ENCODE measurements around the gene SIGLEC10.
"Not testable (repeated sequence)": the region's sequence is repeated elsewhere in the genome, so short reads cannot be mapped to it uniquely, and the experiment has no call there.

Gene SIGLEC10, protein sequence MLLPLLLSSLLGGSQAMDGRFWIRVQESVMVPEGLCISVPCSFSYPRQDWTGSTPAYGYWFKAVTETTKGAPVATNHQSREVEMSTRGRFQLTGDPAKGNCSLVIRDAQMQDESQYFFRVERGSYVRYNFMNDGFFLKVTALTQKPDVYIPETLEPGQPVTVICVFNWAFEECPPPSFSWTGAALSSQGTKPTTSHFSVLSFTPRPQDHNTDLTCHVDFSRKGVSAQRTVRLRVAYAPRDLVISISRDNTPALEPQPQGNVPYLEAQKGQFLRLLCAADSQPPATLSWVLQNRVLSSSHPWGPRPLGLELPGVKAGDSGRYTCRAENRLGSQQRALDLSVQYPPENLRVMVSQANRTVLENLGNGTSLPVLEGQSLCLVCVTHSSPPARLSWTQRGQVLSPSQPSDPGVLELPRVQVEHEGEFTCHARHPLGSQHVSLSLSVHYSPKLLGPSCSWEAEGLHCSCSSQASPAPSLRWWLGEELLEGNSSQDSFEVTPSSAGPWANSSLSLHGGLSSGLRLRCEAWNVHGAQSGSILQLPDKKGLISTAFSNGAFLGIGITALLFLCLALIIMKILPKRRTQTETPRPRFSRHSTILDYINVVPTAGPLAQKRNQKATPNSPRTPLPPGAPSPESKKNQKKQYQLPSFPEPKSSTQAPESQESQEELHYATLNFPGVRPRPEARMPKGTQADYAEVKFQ

DNA sequence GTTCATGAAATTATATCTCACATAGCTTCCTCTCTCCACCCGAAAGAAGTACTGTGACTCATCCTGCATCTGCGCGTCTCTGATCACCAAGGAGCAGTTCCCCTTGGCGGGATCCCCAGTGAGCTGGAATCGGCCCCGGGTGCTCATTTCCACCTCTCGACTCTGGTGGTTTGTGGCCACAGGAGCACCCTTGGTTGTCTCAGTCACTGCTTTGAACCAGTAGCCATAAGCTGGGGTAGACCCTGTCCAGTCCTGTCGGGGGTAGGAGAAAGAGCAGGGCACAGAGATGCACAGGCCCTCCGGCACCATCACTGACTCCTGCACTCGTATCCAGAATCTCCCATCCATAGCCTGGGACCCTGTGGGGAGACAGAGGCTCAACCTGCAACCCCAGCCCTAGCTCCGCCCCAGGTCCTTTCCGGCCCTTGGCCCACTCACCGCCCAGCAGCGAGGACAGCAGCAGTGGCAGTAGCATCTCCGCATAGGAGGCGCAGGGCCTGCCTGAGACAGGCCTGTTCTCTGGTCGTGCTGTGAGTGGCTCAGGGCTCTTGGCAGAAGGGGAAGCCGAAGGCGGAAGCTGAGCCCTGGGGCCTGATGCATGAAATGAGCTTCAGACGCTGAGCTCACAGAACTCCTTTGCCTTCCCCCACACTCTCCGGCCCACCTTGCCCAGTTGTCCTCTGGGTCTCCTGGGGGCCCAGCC lies at the start of gene SIGLEC10:
SIGLEC10 (minus strand) TSS at position 536 of the 703 bp plus-strand sequence; CDS start at position 475, 61 bp downstream.
- no peak for DNase-seq (ENCODE audit: low read depth in 2 of 2)

DNA sequence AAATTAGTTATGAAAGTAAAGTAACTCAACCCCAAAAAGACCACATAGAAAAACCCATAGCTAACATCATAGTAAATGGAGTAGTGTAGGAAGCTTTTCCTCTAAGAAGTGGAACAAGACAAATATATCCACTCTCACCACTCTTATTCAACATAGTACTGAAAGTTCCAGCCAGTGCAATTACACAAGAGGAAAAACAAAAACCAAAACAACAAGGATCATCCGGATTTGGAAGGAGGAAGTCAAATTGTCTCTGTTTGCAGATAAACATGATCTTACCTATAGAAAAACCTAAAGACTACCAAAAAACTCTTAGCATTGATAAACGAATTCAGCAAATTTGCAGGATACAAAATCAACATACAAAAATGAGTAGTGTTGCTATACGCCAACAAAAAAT lies 49.3 kb upstream of the SIGLEC10 start:
- DNase-seq (ENCODE audit: low read depth in 2 of 2) = no peak

DNA sequence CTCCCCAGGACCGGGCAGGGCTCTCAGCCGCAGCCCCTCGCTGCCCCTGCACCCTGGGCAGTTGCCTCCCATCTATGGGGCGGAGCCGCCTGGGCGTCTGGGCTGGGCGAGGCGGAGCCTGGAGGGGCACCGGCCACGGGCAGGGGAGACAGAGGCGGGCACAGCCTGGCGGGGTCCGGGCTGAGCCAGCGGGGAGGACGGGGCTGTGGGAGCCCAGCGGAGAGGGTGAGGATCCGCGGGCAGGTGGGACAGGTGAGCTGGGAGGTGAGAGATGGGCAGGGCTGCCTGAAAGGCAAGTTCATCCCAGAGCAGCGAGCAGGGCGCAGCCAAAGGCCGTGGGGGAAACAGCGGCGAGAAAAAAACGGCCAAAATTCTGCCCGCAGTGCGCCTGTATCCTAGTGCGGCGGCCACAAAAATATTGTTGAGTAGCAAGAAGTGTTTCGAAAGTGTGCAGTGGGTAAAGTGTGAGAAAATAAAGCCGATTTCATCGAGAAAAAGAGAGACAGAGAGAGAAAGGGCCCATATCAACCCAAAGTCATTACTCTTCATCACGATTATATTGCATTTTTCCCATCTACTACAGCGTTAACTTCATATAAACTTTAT lies 46.6 kb upstream of the SIGLEC10 start:
- DNase-seq (ENCODE audit: low read depth in 2 of 2) = not testable (repeated sequence)

DNA sequence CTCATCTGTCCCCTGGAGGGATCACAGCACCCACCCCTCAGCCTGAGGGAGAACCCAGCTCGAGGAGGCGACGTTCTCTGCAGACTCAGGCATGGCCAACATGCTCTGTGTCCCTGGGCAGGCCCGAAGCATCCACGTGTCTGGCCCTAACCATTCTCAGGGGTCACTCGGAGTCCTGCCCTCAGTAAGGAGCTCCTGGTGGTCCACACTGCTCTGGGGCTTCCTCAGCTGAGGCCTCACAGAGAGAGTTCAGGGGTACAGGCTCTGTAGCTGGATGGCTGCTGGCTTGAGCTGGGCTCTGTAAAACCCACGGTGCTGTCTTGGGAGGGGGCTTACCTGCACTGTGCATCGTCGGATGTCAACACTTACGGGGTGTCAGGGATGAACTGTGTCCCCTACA lies 45.2 kb upstream of the SIGLEC10 start:
- DNase-seq (ENCODE audit: low read depth in 2 of 2) = no peak

DNA sequence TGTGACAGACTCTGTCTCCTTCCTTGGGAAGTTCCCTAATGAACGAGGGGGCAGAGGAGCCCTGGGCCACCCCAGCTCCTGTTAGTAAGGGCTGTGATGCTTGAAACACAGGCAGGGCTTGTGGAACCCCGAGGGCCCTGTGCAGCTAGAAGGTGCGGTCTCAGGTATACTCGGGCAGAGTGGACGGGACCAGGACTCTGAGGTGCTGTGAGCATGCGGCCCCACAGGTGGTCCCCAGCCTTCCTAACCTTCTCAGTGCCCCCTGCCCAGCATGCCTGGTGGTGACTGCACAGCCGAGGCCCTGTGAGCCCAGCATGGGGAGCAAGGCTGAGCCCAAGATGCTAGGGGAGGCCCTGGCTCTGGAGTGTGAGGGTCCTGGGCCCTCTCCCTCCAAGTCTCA lies 44.8 kb upstream of the SIGLEC10 start:
- DNase-seq (ENCODE audit: low read depth in 2 of 2) = no peak

DNA sequence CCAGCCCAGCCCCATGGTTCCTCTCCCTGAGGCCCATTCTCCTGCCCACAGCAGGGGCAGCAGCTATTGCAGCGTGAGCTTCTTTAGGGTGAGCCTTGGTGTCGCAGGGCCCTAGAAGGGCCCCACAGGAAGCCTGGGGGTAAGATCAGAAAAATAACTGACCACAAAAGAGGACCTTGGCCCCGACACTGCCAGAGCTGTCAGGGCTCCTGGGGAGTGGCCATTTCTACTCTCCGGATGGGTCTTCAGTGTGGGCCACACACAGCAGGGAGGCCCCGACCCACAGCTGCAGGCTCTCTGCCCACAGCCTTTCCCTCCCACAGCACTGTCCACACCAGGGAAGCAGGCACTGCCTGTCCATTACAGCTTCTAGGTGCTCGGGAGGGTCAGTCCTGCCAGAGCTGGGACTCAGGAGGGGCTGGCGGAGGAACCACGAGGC lies 44.3 kb upstream of the SIGLEC10 start:
- DNase-seq (ENCODE audit: low read depth in 2 of 2) = no peak

DNA sequence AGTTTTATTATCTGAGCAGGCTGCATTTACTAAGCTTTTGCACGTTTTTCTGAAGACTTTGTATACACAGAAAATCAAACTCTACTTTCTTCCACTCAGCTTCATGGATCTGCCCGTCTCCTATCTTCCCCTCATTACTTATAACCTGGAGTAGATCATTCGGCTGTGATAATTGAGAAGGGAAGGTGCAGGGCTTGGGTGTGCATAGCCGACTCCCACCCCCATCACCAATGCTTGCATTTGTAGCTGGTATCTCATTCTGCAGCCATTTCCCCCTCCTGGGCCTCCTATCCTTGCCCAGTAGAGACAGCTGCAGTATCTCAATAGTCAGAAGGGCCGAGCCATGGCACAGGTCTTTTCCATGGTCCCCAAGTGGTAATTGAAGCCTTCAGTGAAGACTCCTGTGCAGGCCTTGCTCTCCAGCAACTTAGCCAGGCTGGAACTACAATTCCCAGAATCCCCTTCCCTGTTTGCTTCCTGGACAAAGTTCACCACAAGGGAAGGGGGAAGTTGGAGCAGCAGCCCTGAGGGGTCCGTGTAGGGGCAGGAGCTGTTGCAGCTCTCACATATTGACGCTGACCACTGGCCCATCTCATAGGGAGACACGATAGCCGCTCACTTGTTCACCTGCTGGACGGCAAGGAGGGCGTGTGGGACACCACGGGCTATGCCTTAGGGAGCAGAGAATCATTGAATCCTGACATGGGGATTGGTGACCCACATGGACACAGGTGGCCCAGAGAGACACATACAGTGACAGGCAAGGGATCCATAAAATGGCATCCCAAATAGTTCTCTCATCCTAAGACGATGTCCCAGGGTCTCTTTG lies 42.9 kb upstream of the SIGLEC10 start:
- DNase-seq (ENCODE audit: low read depth in 2 of 2) = no peak

DNA sequence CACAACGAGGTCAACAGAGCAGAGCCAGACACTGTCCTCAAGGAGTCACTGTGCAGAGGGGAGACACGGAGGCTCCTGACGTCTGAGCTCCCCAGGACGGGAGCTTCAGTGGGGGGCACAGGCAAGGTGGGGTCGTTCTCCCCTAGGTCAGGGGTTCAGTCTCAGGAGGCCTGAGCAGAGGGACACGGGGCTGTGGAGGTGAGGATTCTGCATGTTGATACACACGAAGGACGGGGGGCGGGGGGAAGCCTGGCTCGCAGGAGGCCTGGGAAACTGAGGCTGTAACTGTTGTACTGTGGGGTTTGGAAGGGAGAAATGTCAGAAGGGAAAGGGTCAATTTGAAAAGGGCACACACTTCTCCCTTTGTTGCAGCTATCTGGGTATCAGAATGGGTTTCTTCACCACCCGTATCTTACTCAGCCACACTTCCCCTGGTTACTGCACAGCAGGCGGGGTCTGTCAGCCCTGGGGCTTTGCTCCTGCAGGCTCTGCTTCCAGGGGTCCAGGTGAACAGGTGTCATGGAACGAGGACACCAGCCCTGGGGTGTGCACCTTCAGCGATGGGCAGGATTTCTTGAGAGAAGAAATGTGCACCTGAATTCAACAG lies 41.6 kb upstream of the SIGLEC10 start:
- no peak for DNase-seq (ENCODE audit: low read depth in 2 of 2)

DNA sequence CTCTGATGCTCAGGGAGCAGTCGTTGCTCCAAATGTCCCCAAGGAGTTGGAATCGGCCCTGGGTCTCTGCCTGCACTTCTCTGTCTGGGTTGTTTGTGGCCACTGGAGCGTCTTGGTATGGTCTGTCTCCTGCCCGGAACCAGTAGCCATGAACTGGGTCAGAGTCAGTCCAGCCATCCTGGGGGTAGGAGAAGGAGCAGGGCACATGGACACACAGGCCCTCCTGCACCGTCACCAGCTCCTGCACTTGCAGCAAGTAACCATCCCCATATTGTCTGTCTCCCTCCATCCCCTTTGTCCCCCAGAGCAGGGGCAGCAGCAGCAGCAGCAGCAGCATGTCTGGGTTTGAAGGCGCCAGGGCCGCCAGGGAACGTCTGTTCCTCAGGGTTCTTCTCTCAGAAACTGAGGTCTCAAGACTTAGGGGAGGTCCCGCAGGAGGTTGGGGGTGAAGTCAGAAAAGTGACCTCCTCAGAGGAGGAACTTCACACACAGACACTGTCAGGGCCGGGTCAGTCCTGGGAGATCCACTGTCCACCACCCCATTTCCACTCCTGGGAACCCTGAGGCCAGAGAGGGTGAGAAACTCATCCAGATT lies 40.7 kb upstream of the SIGLEC10 start, which contains the start of gene SIGLEC8:
SIGLEC8 (minus strand) TSS at position 404 of the 595 bp plus-strand sequence; CDS start at position 337, 67 bp downstream.
- DNase-seq (ENCODE audit: low read depth in 2 of 2) = no peak

DNA sequence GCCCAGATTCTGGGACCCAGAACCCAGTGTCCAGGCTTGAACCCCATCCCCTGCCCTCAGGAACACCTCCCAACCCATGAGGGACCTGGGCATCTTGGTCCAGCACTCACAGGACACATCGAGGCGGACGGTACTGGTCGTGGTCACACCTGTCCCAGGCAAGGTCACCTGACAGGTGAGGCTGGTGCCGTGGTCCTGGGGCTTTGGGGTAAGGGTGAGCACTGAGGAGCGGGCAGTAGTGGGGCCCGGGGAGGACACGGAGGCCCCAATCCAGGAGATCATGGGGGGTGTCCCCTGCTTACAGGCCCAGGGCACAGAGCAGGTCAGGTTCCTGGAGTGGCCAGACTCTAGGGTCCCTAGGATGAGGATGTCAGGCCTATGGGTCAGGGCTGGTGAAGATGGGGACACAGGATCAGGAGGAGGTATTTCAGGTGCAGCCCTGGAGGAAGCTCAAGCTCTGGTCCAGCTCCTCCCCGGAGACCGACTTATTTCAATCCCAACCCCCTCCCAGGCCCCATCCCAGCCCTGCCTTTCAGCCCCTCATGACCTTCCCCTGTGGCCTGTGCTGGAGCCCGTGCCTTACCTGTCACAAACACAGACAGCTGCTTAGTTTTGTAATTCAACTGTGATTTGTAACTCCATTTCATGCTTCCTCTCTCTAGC lies 40.0 kb upstream of the SIGLEC10 start:
- DNase-seq (ENCODE audit: low read depth in 2 of 2) = no peak

DNA sequence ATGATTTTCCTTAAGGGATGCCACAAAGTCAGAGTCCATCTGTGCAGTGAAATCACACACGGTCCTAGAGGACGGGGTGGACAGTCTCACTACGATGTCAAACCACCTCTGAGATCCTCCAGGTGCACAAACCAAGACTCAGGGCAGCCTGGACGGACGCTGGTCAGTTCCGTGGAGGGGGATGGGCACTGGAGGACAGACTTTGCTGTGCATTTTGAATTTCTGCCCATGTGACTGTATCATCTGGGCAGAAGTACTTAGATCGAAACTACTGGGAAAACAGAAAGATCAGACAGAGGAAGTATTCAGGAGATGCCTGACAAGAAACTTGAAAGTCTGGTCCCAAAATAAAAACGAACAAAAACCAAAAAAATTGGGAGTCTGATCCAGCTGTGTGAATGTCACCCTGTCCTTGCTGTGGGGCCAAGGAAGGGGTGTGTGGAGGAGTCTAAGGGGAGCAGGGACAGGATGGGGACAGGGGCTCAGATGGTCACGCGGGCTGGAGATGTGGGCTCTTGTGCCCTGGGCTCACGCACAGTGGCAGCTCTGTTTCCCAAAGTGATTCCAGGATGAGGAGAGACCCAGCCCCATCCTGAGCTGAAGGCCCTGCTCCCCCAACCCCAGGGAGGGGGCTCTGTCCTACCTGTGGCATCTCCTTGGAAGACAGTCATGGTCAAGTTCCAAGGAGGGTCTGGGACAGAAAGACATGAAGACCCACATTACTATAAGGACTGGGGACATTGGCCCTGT lies 39.3 kb upstream of the SIGLEC10 start:
- no peak for DNase-seq (ENCODE audit: low read depth in 2 of 2)

DNA sequence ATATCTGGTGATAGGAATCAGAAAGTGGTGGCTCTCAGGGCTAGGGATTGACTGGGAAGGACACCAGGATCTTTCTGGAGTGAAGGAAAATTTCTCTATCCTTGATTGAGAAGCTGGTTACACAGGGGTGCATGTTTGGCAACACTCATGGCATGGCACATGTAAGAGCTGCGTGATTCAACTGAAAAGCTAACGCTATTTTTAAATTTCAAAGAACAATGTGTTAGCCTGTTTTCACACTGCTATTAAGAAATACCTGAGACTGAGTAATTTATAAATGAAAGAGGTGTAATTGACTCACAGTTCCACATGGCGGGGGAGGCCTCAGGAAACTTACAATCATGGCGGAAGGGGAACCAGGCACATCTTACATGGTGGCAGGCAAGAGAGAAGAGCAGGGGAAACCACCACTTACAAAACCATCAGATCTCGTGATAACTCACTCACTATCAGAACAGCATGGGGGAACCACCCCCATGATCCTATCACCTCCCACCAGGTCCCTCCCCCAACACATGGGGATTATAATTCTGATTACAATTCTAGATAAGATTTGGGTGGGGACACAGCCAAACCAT lies 33.4 kb upstream of the SIGLEC10 start:
- DNase-seq (ENCODE audit: low read depth in 2 of 2) = no peak

DNA sequence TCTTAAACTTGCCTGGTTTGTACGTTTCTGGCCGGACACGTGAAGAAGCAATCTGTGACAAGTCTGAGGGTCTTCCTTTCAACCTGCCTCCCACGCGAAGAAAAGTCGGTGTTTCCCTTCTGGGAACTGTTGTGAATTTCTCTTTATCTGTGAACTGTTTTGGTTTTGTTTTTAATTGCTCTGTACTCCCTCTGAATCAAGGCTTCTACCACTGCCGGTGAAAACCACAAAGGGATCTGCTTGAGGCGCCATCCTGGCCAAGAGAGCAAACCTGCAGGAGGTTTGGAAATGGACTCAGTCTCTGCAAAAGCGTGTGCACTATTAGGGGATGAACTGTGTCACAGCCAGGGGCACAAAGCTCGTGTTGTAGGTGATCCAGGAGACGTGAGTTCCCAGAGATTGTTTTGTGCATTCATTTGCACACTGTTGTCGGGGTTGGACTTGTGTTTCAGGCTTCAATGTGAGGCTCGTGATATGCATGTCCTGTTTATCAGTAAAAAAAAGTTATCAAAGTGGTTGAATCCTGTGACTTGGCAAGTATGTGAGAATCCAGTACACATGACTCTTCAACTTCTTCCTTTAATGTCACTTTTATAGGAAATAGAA lies 31.1 kb upstream of the SIGLEC10 start:
- no peak for DNase-seq (ENCODE audit: low read depth in 2 of 2)

DNA sequence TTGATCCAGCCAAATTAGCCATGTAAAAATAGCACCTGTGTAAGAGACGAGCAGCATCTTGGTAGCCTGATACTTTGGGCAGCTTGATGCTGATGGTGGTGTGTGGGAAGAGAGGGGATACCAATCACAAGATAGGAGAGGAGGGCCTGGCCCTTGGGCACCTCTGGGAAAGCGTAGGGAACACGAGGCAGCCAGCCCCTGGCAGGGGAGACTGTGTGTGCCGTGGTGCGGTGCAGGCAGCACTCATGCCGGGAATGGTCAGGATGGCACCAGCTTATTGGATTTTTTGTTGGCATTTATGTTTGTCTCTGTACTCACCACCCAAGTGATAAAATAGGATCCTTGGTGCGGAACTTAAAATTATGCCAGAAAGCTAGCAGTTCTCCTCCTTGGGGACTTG lies 30.6 kb upstream of the SIGLEC10 start:
- no peak for DNase-seq (ENCODE audit: low read depth in 2 of 2)

DNA sequence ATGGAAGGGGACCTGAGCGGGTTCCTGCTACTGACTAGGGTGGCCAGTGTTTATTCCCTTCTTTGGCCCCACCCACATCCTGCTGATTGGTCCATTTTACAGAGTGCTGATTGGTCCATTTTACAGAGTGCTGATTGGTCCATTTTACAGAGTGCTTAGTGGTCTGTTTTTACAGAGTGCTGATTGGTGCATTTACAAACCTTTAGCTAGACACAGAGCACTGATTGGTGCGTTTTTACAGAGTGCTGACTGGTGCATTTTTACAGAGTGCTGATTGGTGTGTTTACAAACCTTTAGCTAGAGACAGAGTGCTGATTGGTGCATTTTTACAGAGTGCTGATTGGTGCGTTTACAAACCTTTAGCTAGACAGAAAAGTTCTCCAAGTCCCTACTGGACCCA lies 30.1 kb upstream of the SIGLEC10 start:
- not testable (repeated sequence) for DNase-seq (ENCODE audit: low read depth in 2 of 2)

DNA sequence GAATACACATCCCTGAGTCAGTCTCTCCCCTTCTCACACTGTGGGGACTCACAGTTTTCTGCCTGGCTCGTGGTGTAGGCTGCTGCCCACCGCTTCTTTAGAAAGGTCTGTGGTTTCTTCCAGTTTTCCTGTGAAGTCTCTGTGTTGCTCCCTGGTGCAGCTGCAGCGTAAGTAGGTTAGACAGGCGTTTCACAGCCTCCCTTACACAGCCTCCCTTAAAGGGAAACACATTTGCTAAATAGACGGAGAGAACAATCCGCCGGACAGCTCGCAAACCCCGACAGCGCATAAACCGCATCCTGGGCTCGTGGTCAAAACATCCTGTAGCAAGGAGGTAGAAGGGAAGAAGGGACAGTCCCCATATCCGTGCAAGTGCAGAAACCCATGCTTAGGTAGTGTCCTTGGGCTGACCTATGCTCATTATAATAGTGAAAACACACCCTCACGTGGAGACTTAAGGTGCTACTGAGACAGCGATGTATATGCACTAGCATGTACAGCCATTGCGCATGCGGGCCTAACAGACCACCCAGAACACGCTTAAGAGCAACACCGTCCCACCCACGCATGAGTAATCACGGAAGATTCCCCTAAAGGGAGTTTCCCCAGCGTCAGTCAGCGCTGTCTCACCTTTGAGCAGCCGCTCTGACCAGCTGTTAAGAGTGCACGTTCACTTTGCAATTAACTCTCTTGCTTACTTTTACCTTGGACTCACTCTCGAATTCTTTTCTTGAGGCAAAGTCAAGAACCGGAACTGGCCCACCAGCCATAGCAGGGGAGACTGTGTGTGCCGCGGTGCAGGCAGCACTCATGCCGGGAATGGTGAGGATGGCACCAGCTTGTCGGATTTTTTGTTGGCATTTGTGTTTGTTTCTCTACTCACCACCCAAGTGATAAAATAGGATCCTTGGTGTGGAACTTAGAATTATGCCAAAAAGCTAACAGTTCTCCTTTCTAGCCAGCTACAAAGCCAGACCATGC lies 24.3 kb upstream of the SIGLEC10 start:
- DNase-seq (ENCODE audit: low read depth in 2 of 2) = no peak

DNA sequence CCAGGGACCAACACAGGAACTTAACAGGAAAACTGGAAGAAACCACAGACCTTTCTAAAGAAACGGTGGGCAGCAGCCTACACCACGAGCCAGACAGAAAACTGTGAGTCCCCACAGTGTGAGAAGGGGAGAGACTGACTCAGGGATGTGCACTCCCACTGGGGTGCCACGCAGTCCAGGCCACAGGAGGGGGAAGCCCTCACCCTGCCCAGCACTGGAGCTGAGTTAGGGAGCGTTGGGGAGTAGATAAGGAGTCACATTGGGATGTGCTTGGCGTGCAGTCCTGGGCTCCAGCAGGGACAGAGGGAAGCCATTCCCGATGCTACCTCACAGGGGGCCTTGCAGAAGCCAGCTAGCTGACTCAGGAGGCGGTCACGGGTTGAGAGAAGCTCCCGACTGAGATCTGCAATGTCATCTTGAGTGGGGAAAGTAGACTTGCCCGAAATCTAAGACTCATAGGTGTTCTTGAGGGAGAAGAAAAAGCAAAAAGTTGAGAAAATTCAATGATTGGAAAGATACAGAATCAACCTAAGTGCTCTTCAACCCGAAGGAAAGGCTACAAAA lies 23.5 kb upstream of the SIGLEC10 start:
- no peak for DNase-seq (ENCODE audit: low read depth in 2 of 2)
